Dendritic cell treated with granulocyte-macrophage colony-stimulating factor and Interleukin-4, amounts not matched to agents 40 ng/mL and 50 ng/mL, for 4 days (primary cell): Measurements from ENCODE around the gene KRT76.

Experiments
- H3K27ac Mint-ChIP-seq: one replicate; pipeline ENCODE4 v1.8.0; 2022; ENCODE audit warnings: mild to moderate bottlenecking, mixed read lengths
- H3K27me3 Mint-ChIP-seq: one replicate; pipeline ENCODE4 v1.8.0; 2022; ENCODE audit warnings: mild to moderate bottlenecking, mixed read lengths
- H3K36me3 Mint-ChIP-seq: one replicate; pipeline ENCODE4 v1.8.0; 2022; ENCODE audit warnings: low read depth, mixed read lengths
- H3K4me1 Mint-ChIP-seq: one replicate; pipeline ENCODE4 v1.8.0; 2022; ENCODE audit warnings: low read depth, mixed read lengths
- H3K4me3 Mint-ChIP-seq: one replicate; pipeline ENCODE4 v1.8.0; 2022; ENCODE audit warnings: mild to moderate bottlenecking, moderate library complexity, mixed read lengths
- H3K9me3 Mint-ChIP-seq: one replicate; pipeline ENCODE4 v1.8.0; 2022; ENCODE audit warnings: mixed read lengths
- intact Hi-C: fragments of 100-400 bp; cut with micrococcal nuclease; formaldehyde crosslinking; loops from one replicate; pipeline ENCODE4 v1.15.0; 2022

Gene KRT76

DNA sequence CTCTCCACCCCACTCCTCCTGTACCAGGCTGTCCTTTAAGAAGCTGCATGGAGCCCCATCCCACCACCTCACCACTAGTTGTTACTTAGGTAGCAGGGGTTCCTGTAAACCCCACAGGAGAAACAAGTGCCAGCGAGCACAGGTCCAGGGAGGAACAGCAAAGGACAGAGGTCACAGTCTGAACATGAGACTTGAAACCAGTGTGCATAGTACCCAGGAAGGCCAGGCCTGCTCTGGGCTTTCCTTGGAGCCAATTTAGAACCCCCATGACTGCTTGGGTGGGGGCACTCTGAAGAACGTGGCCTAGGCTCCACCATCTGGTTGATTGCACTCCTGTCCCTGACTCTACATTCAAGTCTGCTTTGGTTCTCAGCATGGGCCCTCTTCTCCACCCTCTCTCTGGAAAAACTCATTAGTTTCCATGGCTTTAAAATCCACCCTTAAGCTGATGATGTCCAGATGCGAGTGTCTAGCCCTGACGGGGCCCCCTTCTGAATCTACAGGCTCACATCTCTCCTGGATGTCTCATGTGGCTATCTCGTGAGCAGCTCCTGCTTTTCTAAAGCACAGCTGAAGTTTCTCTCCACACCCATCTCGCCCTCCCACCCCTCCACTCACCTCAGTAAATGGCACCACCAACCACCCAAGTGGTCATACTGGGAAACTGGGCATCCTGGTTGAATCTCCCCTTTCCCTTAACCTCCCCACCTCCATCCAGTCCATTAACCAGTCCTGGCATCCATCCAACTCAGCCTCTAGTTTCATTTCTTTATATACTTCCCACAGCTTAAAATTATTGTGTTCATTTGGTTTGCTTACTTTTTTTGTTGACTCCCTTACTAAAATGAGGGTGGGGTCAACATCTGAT is 10.4 kb upstream of the KRT76 start:
- no peaks in the 10 kb centered on the region for H3K36me3 Mint-ChIP-seq
- no peaks in the 10 kb centered on the region for H3K4me1 Mint-ChIP-seq
- H3K27ac Mint-ChIP-seq = no peak overlapping the region
- no peaks in the 10 kb centered on the region for H3K9me3 Mint-ChIP-seq
- H3K27me3 Mint-ChIP-seq = peaks cover 48% of the 10 kb centered on the region
- no peak overlapping the region for H3K4me3 Mint-ChIP-seq
- intact Hi-C loops = no loop called here

DNA sequence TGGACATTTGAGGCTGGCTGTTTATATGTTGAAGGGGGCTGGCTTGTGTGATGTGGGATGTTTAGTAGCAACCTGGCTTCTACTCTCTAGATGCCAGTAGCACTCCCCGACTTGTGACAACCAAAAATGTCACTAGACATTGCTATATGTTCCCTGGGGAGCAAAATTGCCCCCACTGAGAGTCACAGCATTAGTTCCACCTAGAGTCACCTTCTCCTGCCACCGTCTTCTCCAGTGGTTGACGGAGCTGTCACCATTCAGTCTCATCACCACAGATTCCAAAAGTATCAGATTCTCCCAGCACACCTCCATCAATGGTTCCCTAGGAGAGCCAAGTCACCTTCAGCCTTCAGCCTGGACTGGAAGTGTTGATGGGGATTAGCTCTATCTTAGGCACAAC is 7.8 kb upstream of the KRT76 start:
- Mint-ChIP-seq H3K27ac (no peak overlapping the region), H3K9me3 (no peaks in the 10 kb centered on the region), H3K36me3 (no peaks in the 10 kb centered on the region), H3K4me3 (no peak overlapping the region), H3K27me3 (peaks cover 31% of the 10 kb centered on the region), H3K4me1 (no peaks in the 10 kb centered on the region)
- intact Hi-C loops = no loop called here

DNA sequence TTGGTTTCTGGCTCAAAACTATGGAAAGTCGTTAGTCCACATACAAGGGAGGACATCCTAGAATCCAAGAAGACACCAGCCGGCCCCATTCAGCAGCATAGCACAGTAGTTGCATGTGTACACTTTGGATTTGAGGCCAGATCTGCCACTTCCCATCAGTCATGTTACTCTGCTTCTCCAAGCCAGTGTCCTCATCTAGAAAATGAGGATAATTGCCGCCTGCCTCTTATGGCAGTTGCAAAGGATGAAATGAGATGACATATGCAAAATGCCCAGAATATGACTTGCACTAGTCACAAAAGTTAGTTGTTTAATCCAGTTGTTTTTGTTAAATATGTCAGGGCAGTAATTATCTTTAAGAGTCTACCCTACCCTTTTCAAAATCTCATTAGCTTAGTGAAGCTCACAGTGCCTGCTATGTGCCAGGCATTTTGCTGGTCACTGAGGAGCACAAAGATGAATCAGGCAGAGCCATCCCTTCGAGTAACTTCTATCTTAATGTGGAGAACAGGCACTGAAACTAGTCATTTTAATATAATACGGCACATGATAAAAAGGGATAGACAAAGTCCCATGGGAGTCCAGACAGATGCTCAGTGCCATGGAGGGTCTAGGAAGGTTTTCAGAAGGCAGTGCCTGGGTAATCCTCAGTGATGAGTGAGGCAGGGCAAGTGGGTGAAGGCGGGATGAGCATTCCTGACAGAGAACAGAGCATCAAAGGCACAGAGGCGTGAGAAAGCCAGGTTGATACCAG is 6.6 kb upstream of the KRT76 start:
- Mint-ChIP-seq H3K9me3 (no peaks in the 10 kb centered on the region), H3K4me1 (no peaks in the 10 kb centered on the region), H3K27me3 (peaks cover 20% of the 10 kb centered on the region), H3K27ac (no peak overlapping the region), H3K36me3 (no peaks in the 10 kb centered on the region), H3K4me3 (no peak overlapping the region)
- intact Hi-C loops = no loop called here

DNA sequence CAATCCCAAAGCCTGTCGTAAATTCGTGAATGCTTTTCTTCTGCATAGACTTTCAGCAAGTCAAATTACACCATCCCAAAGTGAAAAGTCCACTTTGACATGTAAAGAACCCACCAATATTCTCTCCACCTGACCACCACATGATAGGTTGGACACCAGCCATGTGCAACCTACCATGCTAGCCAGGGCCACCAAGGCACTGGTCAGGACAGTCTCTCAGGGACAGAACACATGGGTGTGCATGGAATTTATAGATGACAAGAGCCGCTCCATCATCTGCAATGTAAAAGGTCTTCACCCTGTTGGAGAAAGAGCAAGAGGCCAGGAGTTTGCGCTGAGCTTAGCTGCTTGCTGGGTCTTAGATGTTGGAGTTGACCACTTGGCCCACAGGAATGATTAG is 5.4 kb upstream of the KRT76 start:
- Mint-ChIP-seq H3K27ac (no peak overlapping the region), H3K9me3 (no peaks in the 10 kb centered on the region), H3K36me3 (no peaks in the 10 kb centered on the region), H3K4me3 (no peak overlapping the region), H3K4me1 (no peaks in the 10 kb centered on the region), H3K27me3 (peaks cover 13% of the 10 kb centered on the region)
- intact Hi-C loops = no loop called here

DNA sequence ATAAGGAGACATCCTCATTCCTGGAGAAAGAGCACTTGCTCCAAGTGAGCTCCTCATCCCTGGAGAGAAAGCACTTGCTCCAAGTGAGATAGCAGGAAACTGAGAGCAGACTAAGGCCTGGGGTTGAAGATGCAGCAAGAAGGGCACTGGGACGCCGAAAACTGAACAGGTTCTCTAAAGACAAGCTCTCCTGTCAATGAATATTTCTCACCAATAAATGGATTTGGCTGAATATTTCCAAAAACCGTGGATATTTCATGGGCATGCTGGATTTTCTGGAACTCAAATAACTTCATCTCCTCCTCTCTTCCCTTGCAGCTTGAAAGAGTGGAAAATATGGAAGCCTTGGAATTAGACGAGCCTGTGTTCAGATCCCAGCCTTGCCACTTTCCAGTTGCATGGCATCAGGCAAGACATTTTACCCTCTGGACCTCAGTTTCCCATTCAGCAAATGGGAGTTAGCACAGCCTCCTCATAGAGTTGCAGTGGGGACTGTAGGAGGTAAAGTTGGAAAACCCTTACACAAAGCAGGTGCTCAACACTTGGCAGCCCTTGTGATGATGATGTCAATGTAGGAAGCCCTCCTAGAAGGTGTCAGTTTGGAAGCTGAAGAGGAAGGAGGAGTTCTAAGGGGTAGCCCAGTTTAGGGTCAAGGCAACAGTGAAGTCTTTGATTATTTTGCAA is 4.4 kb upstream of the KRT76 start:
- H3K27ac Mint-ChIP-seq = no peak overlapping the region
- H3K4me3 Mint-ChIP-seq = no peak overlapping the region
- no peaks in the 10 kb centered on the region for H3K9me3 Mint-ChIP-seq
- no peaks in the 10 kb centered on the region for H3K36me3 Mint-ChIP-seq
- H3K4me1 Mint-ChIP-seq = no peaks in the 10 kb centered on the region
- intact Hi-C loops = no loop called here
- peaks cover 15% of the 10 kb centered on the region for H3K27me3 Mint-ChIP-seq

DNA sequence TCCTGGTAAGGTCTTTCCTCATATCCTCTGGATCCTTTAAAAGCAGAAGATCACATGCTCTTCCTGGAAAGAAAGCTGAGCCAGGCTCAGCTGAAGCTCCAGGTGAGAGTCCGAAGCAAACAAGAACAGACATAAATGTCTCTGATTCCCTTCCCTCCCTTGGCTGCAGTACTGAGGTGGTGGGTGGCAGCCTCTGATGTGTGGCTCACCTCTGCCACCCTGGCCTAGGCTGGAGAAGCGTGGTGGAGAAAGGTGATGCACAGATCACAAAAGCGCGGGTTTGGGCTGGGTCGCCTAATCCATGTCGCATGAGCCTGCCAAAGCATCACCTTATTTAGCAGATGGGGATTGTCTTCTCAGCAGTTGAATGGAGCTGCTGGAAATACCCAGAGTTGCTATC is 2.8 kb upstream of the KRT76 start:
- H3K4me1 Mint-ChIP-seq = no peaks in the 10 kb centered on the region
- H3K27me3 Mint-ChIP-seq = peaks cover 13% of the 10 kb centered on the region
- H3K27ac Mint-ChIP-seq = no peak overlapping the region
- H3K4me3 Mint-ChIP-seq = no peak overlapping the region
- intact Hi-C loops = no loop called here
- H3K9me3 Mint-ChIP-seq = no peaks in the 10 kb centered on the region
- no peaks in the 10 kb centered on the region for H3K36me3 Mint-ChIP-seq

DNA sequence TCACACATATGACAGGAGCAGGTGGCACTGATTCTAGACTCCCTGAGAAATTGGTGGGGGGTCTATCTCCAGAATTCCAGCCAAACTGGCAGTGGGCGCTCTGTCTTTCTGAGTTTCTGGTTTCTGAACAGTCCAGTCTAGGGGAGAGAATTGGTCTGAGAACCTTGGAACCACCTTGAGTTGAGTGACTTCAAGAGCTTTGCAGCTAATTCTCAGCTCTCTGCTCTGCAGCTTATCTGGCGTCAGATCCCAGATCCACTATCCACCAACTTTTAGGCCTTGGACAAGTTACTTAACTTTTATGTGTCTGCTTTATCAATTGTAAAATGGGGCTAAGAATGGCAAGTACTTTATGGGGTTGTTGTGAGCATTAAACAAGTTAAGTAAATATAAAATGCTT is 1.7 kb upstream of the KRT76 start:
- no peaks in the 10 kb centered on the region for H3K36me3 Mint-ChIP-seq
- intact Hi-C loops = no loop called here
- no peak overlapping the region for H3K4me3 Mint-ChIP-seq
- H3K4me1 Mint-ChIP-seq = no peaks in the 10 kb centered on the region
- H3K27ac Mint-ChIP-seq = no peak overlapping the region
- H3K27me3 Mint-ChIP-seq = peaks cover 12% of the 10 kb centered on the region
- no peaks in the 10 kb centered on the region for H3K9me3 Mint-ChIP-seq

DNA sequence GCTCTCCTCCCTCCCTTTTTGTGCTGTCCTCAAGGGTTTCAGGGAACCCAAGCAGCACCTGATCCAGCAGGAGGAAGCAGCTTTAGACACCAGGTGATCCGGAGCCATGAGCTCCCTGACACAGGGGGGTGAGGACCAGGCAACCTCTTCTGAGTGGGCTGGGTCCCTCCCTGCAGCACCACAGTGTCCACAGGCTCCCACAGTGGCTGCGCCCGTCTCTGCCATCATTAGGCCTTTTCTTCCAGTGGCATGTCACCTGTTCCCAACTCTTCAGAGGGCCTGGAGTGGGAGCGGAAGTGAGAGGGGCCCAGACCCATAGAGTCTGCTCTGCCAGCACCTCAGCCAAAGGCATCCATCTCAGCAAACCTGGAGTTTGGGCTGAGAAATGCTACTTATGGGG is 421 bp upstream of the KRT76 start:
- Mint-ChIP-seq H3K4me1 (no peaks in the 10 kb centered on the region), H3K36me3 (no peaks in the 10 kb centered on the region), H3K27me3 (peaks cover 9% of the 10 kb centered on the region), H3K4me3 (no peak overlapping the region), H3K27ac (no peak overlapping the region), H3K9me3 (no peaks in the 10 kb centered on the region)
- intact Hi-C loops = no loop called here

DNA sequence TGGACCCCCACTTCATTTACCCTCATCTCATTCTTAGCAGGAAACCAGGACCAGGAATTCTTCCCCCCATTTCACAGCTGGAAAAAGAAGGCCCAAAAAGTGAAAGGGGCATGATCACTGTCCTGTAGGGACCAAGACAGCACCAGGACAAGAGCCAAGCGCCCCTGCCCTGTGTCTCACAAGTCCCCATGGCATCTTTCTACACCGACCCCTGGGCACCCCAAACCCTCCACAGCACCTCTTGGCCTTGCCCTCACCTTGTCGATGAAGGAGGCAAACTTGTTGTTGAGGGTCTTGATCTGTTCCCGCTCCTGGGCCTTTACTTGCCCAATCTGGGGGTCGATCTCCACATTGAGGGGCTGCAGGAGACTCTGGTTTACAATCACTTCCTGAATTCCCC is 710 bp downstream of the KRT76 start:
- intact Hi-C loops = no loop called here
- Mint-ChIP-seq H3K4me3 (no peak overlapping the region), H3K4me1 (no peaks in the 10 kb centered on the region), H3K9me3 (no peaks in the 10 kb centered on the region), H3K27ac (no peak overlapping the region), H3K36me3 (no peaks in the 10 kb centered on the region), H3K27me3 (peaks cover 9% of the 10 kb centered on the region)

DNA sequence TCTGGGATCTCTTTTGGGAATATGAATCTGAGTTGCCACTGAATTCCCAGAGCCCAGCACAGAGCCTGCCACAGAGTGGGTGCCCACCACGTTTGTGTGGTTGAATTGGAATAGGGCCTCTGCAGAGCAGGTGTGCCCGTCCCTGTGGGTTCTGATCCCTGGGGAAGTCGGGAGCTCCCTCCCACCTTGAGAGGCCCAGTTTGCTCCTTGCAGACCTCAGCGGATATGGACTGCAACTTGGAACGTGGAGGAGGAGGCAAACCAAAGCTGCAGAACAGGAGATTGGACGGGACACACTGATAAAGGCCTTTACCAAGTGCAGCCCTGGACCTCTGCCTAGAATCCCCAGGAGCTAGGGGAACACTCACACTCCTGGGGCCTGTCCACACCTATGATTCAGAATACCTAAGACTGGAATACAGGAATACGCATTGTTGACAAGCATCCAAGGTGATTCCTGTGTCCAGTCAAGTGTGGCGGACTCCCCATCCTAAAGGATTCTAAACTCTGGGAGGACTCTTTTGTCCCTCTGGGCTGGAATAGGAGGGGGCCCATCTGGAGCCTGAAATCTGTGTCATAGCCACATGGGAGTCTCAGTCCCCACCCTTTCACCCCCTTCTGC is 2.4 kb downstream of the KRT76 start:
- Mint-ChIP-seq H3K4me3 (no peak overlapping the region), H3K4me1 (no peaks in the 10 kb centered on the region), H3K9me3 (no peaks in the 10 kb centered on the region), H3K27ac (no peak overlapping the region), H3K36me3 (no peaks in the 10 kb centered on the region), H3K27me3 (peaks cover 12% of the 10 kb centered on the region)
- intact Hi-C loops = no loop called here

DNA sequence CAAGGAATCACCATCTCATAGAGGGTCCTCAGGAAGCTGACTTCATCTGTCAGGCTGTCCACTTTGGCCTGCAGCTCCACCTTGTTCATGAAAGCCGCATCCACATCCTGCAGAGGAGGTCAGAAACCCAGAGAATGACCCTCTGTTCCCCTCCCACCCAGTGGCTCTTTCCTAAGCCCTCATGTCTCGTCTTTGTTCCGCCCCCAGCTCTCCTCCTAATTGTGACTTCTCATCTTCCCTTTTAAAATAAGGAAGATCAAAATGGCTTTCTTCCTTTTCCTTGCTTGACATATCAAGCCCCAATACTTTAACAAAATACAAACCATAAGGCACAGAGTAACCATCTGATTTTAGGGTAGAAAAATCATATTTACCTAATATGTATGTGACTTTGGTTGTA is 4.4 kb downstream of the KRT76 start:
- H3K9me3 Mint-ChIP-seq = no peaks in the 10 kb centered on the region
- no peaks in the 10 kb centered on the region for H3K4me1 Mint-ChIP-seq
- H3K4me3 Mint-ChIP-seq = no peak overlapping the region
- intact Hi-C loops = no loop called here
- H3K27ac Mint-ChIP-seq = no peak overlapping the region
- peaks cover 13% of the 10 kb centered on the region for H3K27me3 Mint-ChIP-seq
- H3K36me3 Mint-ChIP-seq = no peaks in the 10 kb centered on the region

DNA sequence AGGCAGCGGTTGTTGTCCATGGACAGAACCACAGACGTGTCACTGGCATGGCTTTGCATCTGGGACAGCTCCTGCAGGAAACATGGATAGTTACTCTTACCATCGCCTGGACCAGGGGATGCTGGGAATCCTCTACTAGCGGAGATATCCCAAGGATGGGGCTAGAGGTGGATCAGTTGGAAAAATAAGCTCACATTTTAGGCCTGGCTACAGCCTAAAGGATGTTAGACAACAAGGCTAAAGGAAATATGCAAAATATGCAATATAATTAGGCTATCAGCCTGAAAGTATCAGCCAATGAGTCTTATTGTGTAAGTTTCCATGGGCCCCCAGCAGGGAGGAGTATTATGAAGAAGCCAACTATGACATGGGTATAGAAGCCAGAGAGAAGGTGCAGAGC is 5.0 kb downstream of the KRT76 start:
- Mint-ChIP-seq H3K36me3 (no peaks in the 10 kb centered on the region), H3K4me3 (no peak overlapping the region), H3K4me1 (no peaks in the 10 kb centered on the region), H3K27me3 (peaks cover 13% of the 10 kb centered on the region), H3K9me3 (no peaks in the 10 kb centered on the region), H3K27ac (no peak overlapping the region)
- intact Hi-C loops = no loop called here

DNA sequence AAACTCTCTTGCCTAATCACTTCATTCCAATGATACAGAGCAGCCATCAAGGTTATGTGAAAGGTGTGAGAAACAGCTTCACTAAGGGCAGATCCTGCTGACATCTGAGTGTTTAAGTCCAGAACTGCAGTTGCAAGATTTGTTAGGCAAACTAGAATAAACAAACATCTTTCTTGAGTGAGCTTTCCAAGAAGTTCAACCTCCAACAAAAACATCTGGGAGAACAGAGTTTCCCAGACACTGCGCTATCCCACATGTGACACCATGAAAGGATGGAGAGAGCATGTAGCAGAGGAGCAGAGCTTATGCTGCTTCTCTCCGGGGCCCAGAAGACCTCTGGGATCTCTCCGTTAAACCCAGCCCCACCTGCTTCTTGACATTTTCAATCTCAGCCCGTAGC is 5.6 kb downstream of the KRT76 start:
- intact Hi-C loops = no loop called here
- Mint-ChIP-seq H3K27me3 (peaks cover 8% of the 10 kb centered on the region), H3K27ac (no peak overlapping the region), H3K36me3 (no peaks in the 10 kb centered on the region), H3K9me3 (no peaks in the 10 kb centered on the region), H3K4me3 (no peak overlapping the region), H3K4me1 (no peaks in the 10 kb centered on the region)

DNA sequence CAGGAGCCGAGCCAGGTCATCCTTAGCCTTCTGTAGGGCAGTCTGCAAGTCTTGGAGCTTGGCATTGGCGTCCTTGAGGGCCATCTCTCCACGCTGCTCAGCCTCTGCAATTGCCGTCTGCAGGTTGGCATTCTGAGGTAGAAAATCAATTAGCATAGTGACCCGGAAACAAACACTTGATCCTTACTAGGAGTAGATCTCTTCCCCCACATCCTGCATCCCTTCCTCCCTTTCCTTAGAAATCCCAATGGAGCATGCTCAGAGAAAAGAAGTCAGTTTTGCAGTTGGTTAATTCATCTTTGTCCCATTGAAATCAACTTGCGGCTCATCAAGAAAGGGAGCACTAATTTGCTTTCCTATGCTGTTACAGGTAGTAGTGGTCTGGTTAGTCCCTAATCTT is 6.1 kb downstream of the KRT76 start:
- H3K27ac Mint-ChIP-seq = no peak overlapping the region
- no peak overlapping the region for H3K4me3 Mint-ChIP-seq
- intact Hi-C loops = no loop called here
- H3K27me3 Mint-ChIP-seq = peaks cover 8% of the 10 kb centered on the region
- H3K4me1 Mint-ChIP-seq = no peaks in the 10 kb centered on the region
- no peaks in the 10 kb centered on the region for H3K9me3 Mint-ChIP-seq
- H3K36me3 Mint-ChIP-seq = no peaks in the 10 kb centered on the region
